Common myeloid progenitor, CD34-positive (primary cell): ENCODE data around the gene PPP1R7.
A peak's percentile ranks its signal among the peaks of the same experiment; 100 is the strongest.

Experiments used
- CTCF ChIA-PET: fragments of 350-600 bp; sonication (Branson Sonifier 250); formaldehyde crosslinking; loops from one replicate; lab custom pipeline; 2021; ENCODE audit warnings: antibody characterized with exemption; lab: Charles Lee
- POLR2A ChIA-PET: fragments of 350-600 bp; sonication (Branson Sonifier 250); formaldehyde crosslinking; loops from one replicate; lab custom pipeline; 2021; ENCODE audit warnings: antibody characterized with exemption; lab: Charles Lee
- DNase-seq, 3 donors: peaks; one replicate each; pipeline versions ENCODE4 v3.0.0 to v3.0.0-alpha.2; 2013
- H3K27ac ChIP-seq, 2 experiments: 1 replicate in 1 of 2; 2 replicates in 1 of 2; pipeline ENCODE4 v1.7.0; 2013; ENCODE audit warnings: inconsistent platforms in 2 of 2, low read length in 2 of 2, mild to moderate bottlenecking in 2 of 2, low read depth in 1 of 2, moderate library complexity in 1 of 2; ENCODE audit not compliant: severe bottlenecking in 2 of 2, insufficient read depth in 1 of 2, poor library complexity in 1 of 2
- H3K27me3 ChIP-seq, 5 experiments: replicated peaks in 2 of 5; 1 replicate in 3 of 5; 2 replicates in 2 of 5; pipeline versions ENCODE4 v1.6.1 to v1.7.0; 2013; ENCODE audit warnings: low read length in 4 of 5, mild to moderate bottlenecking in 2 of 5, moderate library complexity in 2 of 5, inconsistent platforms in 1 of 5; ENCODE audit not compliant: insufficient read depth in 5 of 5, control insufficient read depth in 4 of 5
- H3K36me3 ChIP-seq, 4 experiments: 1 replicate in 2 of 4; 2 replicates in 2 of 4; pipeline versions ENCODE4 v1.6.1 to v1.7.0; 2013; ENCODE audit warnings: low read length in 3 of 4, control low read depth in 1 of 4, mild to moderate bottlenecking in 1 of 4; ENCODE audit not compliant: control insufficient read depth in 4 of 4, insufficient read depth in 4 of 4
- H3K4me1 ChIP-seq, 4 experiments: 1 replicate in 3 of 4; 2 replicates in 1 of 4; pipeline versions ENCODE4 v1.6.1 to v1.7.1; 2013; ENCODE audit warnings: low read length in 3 of 4, mild to moderate bottlenecking in 3 of 4, control low read depth in 1 of 4, inconsistent platforms in 1 of 4, moderate library complexity in 1 of 4; ENCODE audit not compliant: control insufficient read depth in 4 of 4, insufficient read depth in 4 of 4; ENCODE audit errors: control extremely low read depth in 1 of 4
- H3K4me3 ChIP-seq, 7 experiments: 1 replicate in 4 of 7; 2 replicates in 3 of 7; pipeline versions ENCODE4 v1.5.1 to v1.7.0; 2013; ENCODE audit warnings: mild to moderate bottlenecking in 7 of 7, low read length in 6 of 7, moderate library complexity in 6 of 7, inconsistent platforms in 2 of 7, low read depth in 2 of 7, control low read depth in 1 of 7; ENCODE audit not compliant: insufficient read depth in 4 of 7, control insufficient read depth in 1 of 7; ENCODE audit errors: extremely low read depth in 1 of 7
- H3K9me3 ChIP-seq, 5 experiments: 1 replicate in 4 of 5; 2 replicates in 1 of 5; pipeline versions ENCODE4 v1.6.1 to v1.7.1; 2013; ENCODE audit warnings: low read length in 4 of 5, mild to moderate bottlenecking in 2 of 5, inconsistent platforms in 1 of 5, low read depth in 1 of 5, moderate library complexity in 1 of 5; ENCODE audit not compliant: control insufficient read depth in 4 of 5, insufficient read depth in 2 of 5; ENCODE audit errors: control extremely low read depth in 1 of 5
- WGBS: methylation state at CpG from one replicate; pipeline ENCODE4 v1.1.5; 2013; ENCODE audit not compliant: insufficient coverage; 5-methylcytosine and 5-hydroxymethylcytosine counted together

PPP1R7 gene

GRCh38 chr2:241217320-241218031 is 67.2 kb downstream of the PPP1R7 start:
- peak overlapping the region; percentile 2 to 79 (median 53) for H3K4me3 ChIP-seq
- no peak overlapping the region for H3K27ac ChIP-seq
- CTCF ChIA-PET, result interaction anchor here (0.6 to 1.2 kb wide), 2 partner anchors 44 to 377 kb away, joined by 3 read pairs; no protein-coding TSS in a partner anchor

DNA sequence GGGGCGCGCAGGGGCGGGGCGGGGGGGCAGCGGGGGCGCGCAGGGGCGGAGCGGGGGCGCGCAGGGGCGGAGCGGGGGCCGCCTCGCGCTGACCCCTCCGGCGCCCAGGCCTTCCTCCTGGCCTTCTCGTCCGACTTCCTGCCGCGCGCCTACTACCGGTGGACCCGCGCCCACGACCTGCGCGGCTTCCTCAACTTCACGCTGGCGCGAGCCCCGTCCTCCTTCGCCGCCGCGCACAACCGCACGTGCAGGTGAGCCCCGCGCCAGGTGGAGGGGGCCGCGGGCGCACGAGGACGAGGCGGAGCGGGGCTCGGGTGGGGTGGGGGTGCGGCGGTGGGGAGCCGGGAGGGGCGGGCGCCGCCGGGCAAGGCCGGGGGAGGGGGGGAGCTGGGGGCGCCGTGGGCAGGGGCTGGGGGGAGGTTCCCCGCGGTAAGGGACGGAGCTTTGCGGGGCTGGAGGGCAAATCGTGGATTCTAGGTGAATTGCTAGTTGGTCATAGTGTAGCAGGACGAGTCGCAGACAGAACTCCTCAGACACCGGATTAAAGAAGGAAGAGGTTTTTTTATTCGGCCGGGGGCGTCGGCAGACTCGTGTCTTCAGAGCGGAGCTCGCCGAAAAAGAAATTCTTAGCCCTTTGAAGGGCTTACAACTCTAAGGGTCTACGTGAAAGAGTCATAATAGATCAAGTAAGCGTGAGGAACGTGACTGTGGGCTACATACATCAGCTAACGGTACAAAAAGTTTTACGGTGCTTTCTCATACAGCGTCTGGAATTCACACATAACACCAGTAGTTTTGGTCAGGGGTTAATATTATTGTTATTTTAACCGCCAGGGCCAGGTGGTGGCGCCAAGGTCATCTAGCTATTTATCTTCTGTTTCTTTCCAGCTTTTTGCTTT is 68.1 kb downstream of the PPP1R7 start:
- Histone ChIP-seq H3K9me3 (no peaks in the 10 kb centered on the region), H3K36me3 (no peaks in the 10 kb centered on the region), H3K4me3 (peak overlapping the region in 6 of 7 experiments; percentile 39 to 77 (median 60)), H3K27ac (no peak overlapping the region), H3K27me3 (peaks cover 0 to 2% (median 0%) of the 10 kb centered on the region in 5 experiments), H3K4me1 (peaks cover 2 to 19% (median 16%) of the 10 kb centered on the region in 4 experiments)
- ChIA-PET CTCF (interaction anchor here (0.7 to 1.4 kb wide), 2 partner anchors 10 to 155 kb away, joined by 3 to 4 read pairs; no protein-coding TSS in a partner anchor), POLR2A (no interaction called here)
- DNase-seq, result peak; percentile 26 to 79 (median 59)
- WGBS, result 0% methylated on average over 39 of the region's 83 CpGs

More at GRCh38 chr2:241217320-241218031, 67.2 kb downstream of the PPP1R7 start:
- Histone ChIP-seq H3K4me1 (peaks cover 2 to 19% (median 13%) of the 10 kb centered on the region in 4 experiments), H3K27me3 (peaks cover 0 to 2% (median 0%) of the 10 kb centered on the region in 5 experiments), H3K36me3 (no peaks in the 10 kb centered on the region), H3K9me3 (no peaks in the 10 kb centered on the region)
- DNase-seq, result peak; percentile 58 to 80 (median 60)
- POLR2A ChIA-PET, result no interaction called here
- 2% methylated on average over 37 of the region's 77 CpGs for WGBS

- no peaks in the 10 kb centered on the region for H3K36me3 ChIP-seq
- no peaks in the 10 kb centered on the region for H3K9me3 ChIP-seq
- peaks cover 2 to 19% (median 17%) of the 10 kb centered on the region in 4 experiments for H3K4me1 ChIP-seq
- peak overlapping the region in 5 of 7 experiments; percentile 39 to 77 (median 63) for H3K4me3 ChIP-seq
- 20% methylated on average over 1 of the region's 4 CpGs for WGBS
- ChIA-PET CTCF (interaction anchor here (0.7 to 1.4 kb wide), 2 partner anchors 9 to 156 kb away, joined by 3 to 4 read pairs; no protein-coding TSS in a partner anchor), POLR2A (no interaction called here)
- no peak for DNase-seq
- H3K27me3 ChIP-seq, result peaks cover 0 to 2% (median 0%) of the 10 kb centered on the region in 5 experiments
- no peak overlapping the region for H3K27ac ChIP-seq
Measured at GRCh38 chr2:241219030-241219382, 68.7 kb downstream of the PPP1R7 start.

DNA sequence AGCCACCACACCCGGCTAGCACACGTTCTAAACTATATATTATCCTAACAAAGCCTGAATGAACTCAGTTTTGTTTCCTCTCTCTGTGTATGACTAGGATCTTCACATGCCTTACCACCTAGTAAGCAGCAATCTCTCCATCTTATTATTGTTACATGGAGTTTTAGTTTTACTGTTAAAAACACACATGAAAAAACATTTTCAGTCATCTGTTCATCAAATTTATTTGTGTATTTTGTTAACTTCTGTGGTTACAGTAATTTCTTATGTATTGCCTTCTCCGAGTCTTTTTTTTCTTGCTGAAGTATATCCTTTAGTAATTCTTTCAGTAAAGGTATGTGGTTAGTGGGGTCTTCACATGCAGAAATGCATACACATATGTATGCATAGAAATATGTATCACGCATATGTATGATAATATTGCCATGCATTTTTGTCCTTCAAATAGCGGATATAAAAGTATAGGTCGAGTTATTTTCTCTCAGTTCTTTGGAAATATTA is 69.6 kb downstream of the PPP1R7 start:
- peaks cover 0 to 2% (median 0%) of the 10 kb centered on the region in 5 experiments for H3K27me3 ChIP-seq
- H3K9me3 ChIP-seq, result no peaks in the 10 kb centered on the region
- peaks cover 0 to 5% (median 0%) of the 10 kb centered on the region in 4 experiments for H3K36me3 ChIP-seq
- no peak for DNase-seq
- H3K4me3 ChIP-seq, result no peak overlapping the region
- 100% methylated on average over 3 of the region's 6 CpGs for WGBS
- ChIA-PET CTCF (interaction anchor here (1.2 kb wide), 1 partner anchor 71 kb away, joined by 4 read pairs; the partner anchor contains the start of gene PASK), POLR2A (no interaction called here)
- peaks cover 2 to 19% (median 17%) of the 10 kb centered on the region in 4 experiments for H3K4me1 ChIP-seq
- no peak overlapping the region for H3K27ac ChIP-seq

DNA sequence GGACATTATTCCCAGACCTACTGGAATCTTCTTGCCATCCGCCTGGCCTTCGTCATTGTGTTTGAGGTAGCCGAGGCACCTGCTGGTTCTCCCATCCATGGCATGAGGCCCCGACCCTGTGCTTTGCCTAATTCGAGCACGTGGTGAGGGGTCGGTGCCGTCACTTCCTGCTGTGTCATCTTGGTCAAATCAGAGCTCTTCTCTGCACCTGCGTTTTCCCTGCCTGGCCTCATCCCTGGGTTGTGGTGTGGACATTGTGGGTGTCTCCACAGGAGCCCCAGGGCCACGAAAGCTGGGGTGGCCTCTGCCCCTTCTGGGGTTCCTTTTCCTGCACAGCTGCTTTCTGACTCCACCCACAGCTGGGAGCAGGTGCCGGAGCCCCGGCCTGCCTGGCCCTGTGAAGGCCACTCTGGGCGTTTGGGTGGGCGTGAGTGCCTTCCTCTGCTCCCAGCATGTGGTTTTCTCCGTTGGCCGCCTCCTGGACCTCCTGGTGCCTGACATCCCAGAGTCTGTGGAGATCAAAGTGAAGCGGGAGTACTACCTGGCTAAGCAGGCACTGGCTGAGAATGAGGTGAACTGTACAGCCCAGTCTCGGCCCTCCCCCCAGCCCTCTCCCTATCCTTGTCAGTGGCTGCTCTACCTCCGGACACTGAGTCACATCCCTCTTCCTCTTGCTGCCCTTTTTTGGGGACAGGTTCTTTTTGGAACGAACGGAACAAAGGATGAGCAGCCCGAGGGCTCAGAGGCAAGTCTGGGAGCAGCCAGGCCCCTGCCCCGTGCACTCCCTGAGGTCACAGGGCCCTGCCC is 73.1 kb downstream of the PPP1R7 start:
- DNase-seq, result peak in 2 of 3 donors; percentile 72 to 74
- no peak overlapping the region for H3K27ac ChIP-seq
- H3K9me3 ChIP-seq, result no peaks in the 10 kb centered on the region
- ChIA-PET POLR2A (interaction anchor here (0.6 kb wide), 1 partner anchor 68 kb away, joined by 3 read pairs; no protein-coding TSS in a partner anchor), CTCF (no interaction called here)
- peaks cover 2 to 29% (median 23%) of the 10 kb centered on the region in 4 experiments for H3K36me3 ChIP-seq
- no peak overlapping the region for H3K4me3 ChIP-seq
- H3K27me3 ChIP-seq, result no peaks in the 10 kb centered on the region
- peaks cover 2 to 19% (median 12%) of the 10 kb centered on the region in 4 experiments for H3K4me1 ChIP-seq
- 61% methylated on average over 21 of the region's 23 CpGs for WGBS
